HEK293T (cell line): ENCODE data around the gene NTN4.

Experiments
- BHLHE40 ChIP-seq: fragments of 450-650 bp; IDR thresholded peaks from 2 replicates; pipeline ENCODE4 v1.6.1; 2016; ENCODE audit warnings: mild to moderate bottlenecking, moderate library complexity, borderline replicate concordance
- ELF4 ChIP-seq: fragments of 450-650 bp; IDR thresholded peaks from 2 replicates; pipeline ENCODE4 v1.6.1; 2017; ENCODE audit warnings: antibody characterized with exemption
- FOXA1 ChIP-seq: fragments of 450-650 bp; IDR thresholded peaks from 2 replicates; pipeline ENCODE4 v1.6.1; 2016; ENCODE audit warnings: mild to moderate bottlenecking
- FOXK2 ChIP-seq: fragments of 450-650 bp; IDR thresholded peaks from 2 replicates; pipeline ENCODE4 v1.6.1; 2016; ENCODE audit warnings: mild to moderate bottlenecking
- FOXM1 ChIP-seq: fragments of 450-650 bp; IDR thresholded peaks from 2 replicates; pipeline ENCODE4 v1.6.1; 2017; ENCODE audit warnings: mild to moderate bottlenecking, borderline replicate concordance
- LEF1 ChIP-seq: fragments of 450-650 bp; IDR thresholded peaks from 2 replicates; pipeline ENCODE4 v1.6.1; 2017; ENCODE audit warnings: mild to moderate bottlenecking, borderline replicate concordance
- NFRKB ChIP-seq: fragments of 450-650 bp; IDR thresholded peaks from 2 replicates; pipeline ENCODE4 v1.6.1; 2016; ENCODE audit warnings: mild to moderate bottlenecking, moderate library complexity
- SP1 ChIP-seq: fragments of 450-650 bp; IDR thresholded peaks from 2 replicates; pipeline ENCODE4 v1.6.1; 2017
- SUZ12 ChIP-seq: fragments of 450-650 bp; IDR thresholded peaks from 2 replicates; pipeline ENCODE4 v1.6.1; 2016; ENCODE audit warnings: mild to moderate bottlenecking
- TARDBP ChIP-seq: fragments of 450-650 bp; IDR thresholded peaks from 2 replicates; pipeline ENCODE4 v1.6.1; 2016
- TF ChIP-seq, protein P1 (sequence below): fragments of 450-650 bp; IDR thresholded peaks from 2 replicates; pipeline ENCODE4 v1.6.1; 2016

DNA sequence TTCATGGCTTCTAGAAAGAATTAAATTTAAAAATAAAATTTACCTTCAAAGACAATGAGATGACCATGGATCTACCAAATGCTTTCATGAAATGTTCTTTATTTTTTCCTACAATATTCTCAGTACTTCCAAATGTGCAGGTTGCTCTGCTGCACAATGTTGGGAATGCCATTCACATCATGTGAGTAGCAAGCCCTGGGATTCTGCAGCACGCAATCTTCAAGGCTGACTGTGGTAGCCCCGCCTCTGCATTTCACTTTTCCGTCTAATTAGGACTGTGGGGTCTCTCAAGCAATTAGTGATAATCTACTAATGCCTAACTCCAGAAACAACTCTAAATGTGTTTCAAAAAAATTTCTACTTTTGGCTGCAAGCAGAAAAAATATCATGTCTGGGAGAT lies 13.7 kb upstream of the NTN4 start:
- no peak for TF ChIP-seq ELF4
- TF ChIP-seq LEF1 = no peak
- TF ChIP-seq TARDBP = no peak
- TF ChIP-seq FOXM1 = no peak
- no peak for TF ChIP-seq BHLHE40
- TF ChIP-seq SP1 = no peak
- TF ChIP-seq FOXK2 = no peak
- TF ChIP-seq NFRKB = no peak
- no peak for TF ChIP-seq FOXA1
- TF ChIP-seq SUZ12 = no peak
- TF ChIP-seq, protein P1, sequence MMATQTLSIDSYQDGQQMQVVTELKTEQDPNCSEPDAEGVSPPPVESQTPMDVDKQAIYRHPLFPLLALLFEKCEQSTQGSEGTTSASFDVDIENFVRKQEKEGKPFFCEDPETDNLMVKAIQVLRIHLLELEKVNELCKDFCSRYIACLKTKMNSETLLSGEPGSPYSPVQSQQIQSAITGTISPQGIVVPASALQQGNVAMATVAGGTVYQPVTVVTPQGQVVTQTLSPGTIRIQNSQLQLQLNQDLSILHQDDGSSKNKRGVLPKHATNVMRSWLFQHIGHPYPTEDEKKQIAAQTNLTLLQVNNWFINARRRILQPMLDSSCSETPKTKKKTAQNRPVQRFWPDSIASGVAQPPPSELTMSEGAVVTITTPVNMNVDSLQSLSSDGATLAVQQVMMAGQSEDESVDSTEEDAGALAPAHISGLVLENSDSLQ = no peak
